Testis (tissue), 3 donors: ENCODE results near the gene CARD19. TPM values are rescaled to one million over a fixed set of nuclear protein-coding genes. Genes with fewer than 3 reads are reported as not detected.

ENCODE experiments used
- DNase-seq: peaks from one replicate; pipeline ENCODE4 v3.0.0-alpha.2; 2019
- H3K27ac ChIP-seq, 2 donors: fragments of 200-600 bp; sonication (generic); one replicate each; pipeline ENCODE4 v1.5.1; 2019
- H3K27me3 ChIP-seq: fragments of 200-600 bp; sonication (generic); one replicate; pipeline ENCODE4 v1.5.1; 2019
- H3K36me3 ChIP-seq: fragments of 200-600 bp; sonication (generic); one replicate; pipeline ENCODE4 v1.5.1; 2017; ENCODE audit warnings: low read depth; ENCODE audit errors: missing control alignments
- H3K4me1 ChIP-seq: fragments of 200-600 bp; sonication (generic); one replicate; pipeline ENCODE4 v1.5.1; 2019
- H3K4me3 ChIP-seq, 2 donors: fragments of 200-600 bp; sonication (generic); one replicate each; pipeline ENCODE4 v1.5.1; 2017 to 2019
- H3K9me3 ChIP-seq: fragments of 200-600 bp; sonication (generic); one replicate; pipeline ENCODE4 v1.5.1; 2017
- CTCF ChIP-seq, 3 experiments: fragments of 450-650 bp in 2 of 3; fragments of 200-600 bp in 1 of 3; sonication (generic) in 1 of 3; IDR thresholded peaks; one replicate each; pipeline ENCODE4 v1.5.1; 2016 to 2019; ENCODE audit warnings: antibody characterized with exemption in 3 of 3, mild to moderate bottlenecking in 2 of 3, moderate library complexity in 1 of 3
- POLR2A ChIP-seq: fragments of 450-650 bp; IDR thresholded peaks from one replicate; pipeline ENCODE4 v1.6.1; 2017; ENCODE audit warnings: antibody characterized with exemption, mild to moderate bottlenecking, moderate library complexity
- WGBS, 2 donors: methylation state at CpG; one replicate each; pipeline ENCODE4 v1.1.5; 2018; 5-methylcytosine and 5-hydroxymethylcytosine counted together
- intact Hi-C: fragments of 100-400 bp; cut with DNase I; formaldehyde crosslinking; loops from one replicate; pipeline ENCODE4 v1.15.1; 2023; ENCODE audit warnings: low total_unique reads
- polyA plus RNA-seq: library from polyadenylated mRNA; stranded (reverse); fragments of 350-450 nt; fragmentation: Illumina TruSeq; extraction: RNeasy Lipid Tissue Mini Kit (QIAGEN cat#74804); gene quantifications from one replicate; pipeline ENCODE4 v1.2.3, GENCODE V29; 2014; ENCODE audit warnings: low read depth, low replicate concordance; ENCODE audit not compliant: insufficient read depth
- total RNA-seq, 2 donors: library from RNA; depleted of rRNA; stranded (reverse); fragments of >200 nt; gene quantifications; one replicate each; pipeline ENCODE4 v1.2.3, GENCODE V29; 2016

Gene CARD19
- total and polyA plus RNA-seq, 3 donors from 2014 or later: 99.4 to 147 (median 138) TPM

GRCh38 chr9:93091453-93092081 is 4.5 kb upstream of the CARD19 start:
- no peak overlapping the region for H3K4me3 ChIP-seq
- peaks cover 26% of the 10 kb centered on the region for H3K4me1 ChIP-seq
- 73 to 79% methylated on average over 3 of the region's 3 CpGs for WGBS, 2 donors
- TF ChIP-seq CTCF (IDR thresholded peaks at IDR 0.05) (no peak), POLR2A (no peak)
- peak; percentile 34 for DNase-seq
- intact Hi-C loops: no loop called here
- H3K36me3 ChIP-seq: no peaks in the 10 kb centered on the region
- no peaks in the 10 kb centered on the region for H3K27me3 ChIP-seq
- H3K27ac ChIP-seq: no peak overlapping the region
- no peaks in the 10 kb centered on the region for H3K9me3 ChIP-seq

GRCh38 chr9:93092251-93092991 is 3.6 kb upstream of the CARD19 start:
- intact Hi-C loops: no loop called here
- TF ChIP-seq CTCF (IDR thresholded peaks at IDR 0.05): no peak
- no peak for TF ChIP-seq POLR2A
- WGBS, 2 donors: 70 to 93% methylated on average over 5 to 7 of the region's 7 CpGs

GRCh38 chr9:93093127-93093876 is 2.7 kb upstream of the CARD19 start:
- DNase-seq: no peak
- Histone ChIP-seq H3K9me3 (no peaks in the 10 kb centered on the region), H3K4me3 (no peak overlapping the region), H3K27me3 (no peaks in the 10 kb centered on the region), H3K36me3 (no peaks in the 10 kb centered on the region), H3K27ac (peak overlapping the region; percentile 4 to 99), H3K4me1 (peaks cover 41% of the 10 kb centered on the region)
- TF ChIP-seq POLR2A: no peak
- TF ChIP-seq CTCF (IDR thresholded peaks at IDR 0.05): no peak
- intact Hi-C loops: no loop called here
- 41 to 53% methylated on average over 11 of the region's 11 CpGs for WGBS, 2 donors

More at GRCh38 chr9:93092251-93092991, 3.6 kb upstream of the CARD19 start:
- Histone ChIP-seq H3K36me3 (no peaks in the 10 kb centered on the region), H3K4me1 (peaks cover 32% of the 10 kb centered on the region), H3K9me3 (no peaks in the 10 kb centered on the region), H3K27me3 (no peaks in the 10 kb centered on the region), H3K27ac (peak overlapping the region in 1 of 2 donors; percentile 99), H3K4me3 (no peak overlapping the region)
- DNase-seq: no peak

DNA sequence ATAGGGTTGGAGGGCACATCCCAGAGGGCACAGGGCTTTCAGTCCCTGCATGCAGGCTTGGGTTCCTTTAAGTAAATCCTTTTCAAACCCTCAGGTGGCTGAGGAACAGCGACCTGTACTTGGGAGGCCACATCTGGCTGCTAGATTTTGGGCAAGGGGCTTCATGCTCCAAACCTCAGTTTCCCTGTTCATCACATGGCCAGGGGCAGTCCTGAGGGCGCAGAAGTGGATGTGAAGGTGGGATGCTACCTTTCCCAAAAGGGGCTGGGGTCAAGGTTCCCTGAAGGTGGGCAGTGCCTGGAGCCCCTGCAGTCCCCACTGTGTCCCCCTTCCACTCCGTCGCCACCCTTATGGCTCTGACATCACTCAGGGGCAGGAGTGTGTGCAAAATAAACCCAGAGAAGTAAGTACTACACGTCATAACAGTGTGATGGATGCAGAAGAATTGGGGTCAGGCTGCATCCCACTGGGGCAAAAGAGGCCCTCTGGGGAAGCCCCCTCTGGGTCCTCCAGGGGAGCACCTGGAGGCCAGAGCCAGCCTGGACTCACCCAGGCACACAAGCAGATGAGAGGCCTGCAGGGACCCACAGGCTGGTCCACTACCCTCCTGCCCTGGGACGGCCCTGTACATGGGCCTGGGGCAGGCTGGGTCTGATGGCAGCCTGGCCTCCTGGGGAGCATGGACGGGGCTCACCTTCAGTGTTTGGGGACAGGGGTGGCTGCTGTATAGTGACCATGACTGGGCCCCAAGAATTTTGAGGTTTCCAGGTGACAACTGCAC is 1.9 kb upstream of the CARD19 start:
- Histone ChIP-seq H3K4me1 (peaks cover 47% of the 10 kb centered on the region), H3K27ac (peak overlapping the region; percentile 94 to 99), H3K36me3 (no peaks in the 10 kb centered on the region), H3K4me3 (no peak overlapping the region), H3K27me3 (no peaks in the 10 kb centered on the region), H3K9me3 (no peaks in the 10 kb centered on the region)
- intact Hi-C loops: no loop called here
- DNase-seq: no peak
- TF ChIP-seq POLR2A: no peak
- no peak for TF ChIP-seq CTCF (IDR thresholded peaks at IDR 0.05)
- WGBS, 2 donors: 38 to 62% methylated on average over 3 to 6 of the region's 7 CpGs
